Spleen (tissue), 7 donors: ENCODE measurements around the gene OGFRL1.

Experiments
- POLR2A ChIP-seq, 3 donors: fragments of 450-650 bp; IDR thresholded peaks; one replicate each; pipeline ENCODE4 v1.5.1; 2017; ENCODE audit warnings: antibody characterized with exemption in 3 of 3, mild to moderate bottlenecking in 1 of 3
- POLR2AphosphoS5 ChIP-seq, 3 donors: sonication (generic); formaldehyde crosslinking; IDR thresholded peaks; one replicate each; pipeline ENCODE4 v1.5.1; 2017; ENCODE audit warnings: antibody characterized with exemption in 3 of 3
- TF ChIP-seq, protein P1 (sequence below), 11 experiments: fragments of 200-600 bp in 7 of 11; fragments of 450-650 bp in 4 of 11; sonication (generic) in 4 of 11; IDR thresholded peaks in 8 of 11; conservative IDR thresholded peaks in 3 of 11; 1 replicate in 7 of 11; 2 replicates in 4 of 11; pipeline versions ENCODE4 v1.4.0 to v1.8.0; 2016 to 2021; ENCODE audit warnings: antibody characterized with exemption in 11 of 11, inconsistent platforms in 4 of 11, mild to moderate bottlenecking in 1 of 11
- donor health status: DM: no; HTN: no; CAD: no; lungs with moderate emphysema.
- donor health status: DM: no; HTN: no; CAD: no.
- donor health status: DM: no; HTN: no; CAD: no.

DNA sequence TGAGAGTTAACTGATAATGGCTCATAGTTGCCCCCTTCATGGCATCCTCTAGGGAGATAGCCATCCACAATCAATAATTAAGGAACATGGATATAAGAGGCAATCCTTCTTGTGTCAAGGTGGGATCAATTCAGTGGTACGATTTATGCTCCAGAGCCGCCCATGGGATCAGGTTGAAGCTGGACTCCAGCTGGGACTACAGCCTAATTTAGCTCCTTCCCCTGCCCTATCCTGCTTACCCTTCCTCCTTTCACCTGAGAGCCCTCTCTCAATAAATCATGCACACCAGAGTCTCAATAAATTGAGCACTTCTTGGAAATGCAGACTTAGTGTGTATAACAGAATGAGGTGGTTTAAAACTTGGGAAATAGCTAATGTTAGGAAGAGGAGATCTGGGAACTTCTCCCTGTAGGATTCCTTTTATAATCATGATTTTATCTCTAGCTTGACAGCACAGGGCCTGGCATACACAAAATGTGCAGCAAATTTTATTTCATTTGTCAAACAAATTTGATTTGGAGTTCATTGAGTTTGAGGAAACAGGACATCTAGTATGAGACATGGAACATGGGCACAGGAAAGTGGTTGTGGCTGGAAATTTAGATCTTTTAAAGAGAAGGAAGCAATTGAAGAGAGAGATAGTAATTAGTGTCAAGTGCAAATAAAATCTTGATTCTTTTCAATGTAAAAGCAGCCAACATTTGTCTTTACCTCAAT, 28.6 kb upstream of the OGFRL1 start:
- TF ChIP-seq, protein P1, sequence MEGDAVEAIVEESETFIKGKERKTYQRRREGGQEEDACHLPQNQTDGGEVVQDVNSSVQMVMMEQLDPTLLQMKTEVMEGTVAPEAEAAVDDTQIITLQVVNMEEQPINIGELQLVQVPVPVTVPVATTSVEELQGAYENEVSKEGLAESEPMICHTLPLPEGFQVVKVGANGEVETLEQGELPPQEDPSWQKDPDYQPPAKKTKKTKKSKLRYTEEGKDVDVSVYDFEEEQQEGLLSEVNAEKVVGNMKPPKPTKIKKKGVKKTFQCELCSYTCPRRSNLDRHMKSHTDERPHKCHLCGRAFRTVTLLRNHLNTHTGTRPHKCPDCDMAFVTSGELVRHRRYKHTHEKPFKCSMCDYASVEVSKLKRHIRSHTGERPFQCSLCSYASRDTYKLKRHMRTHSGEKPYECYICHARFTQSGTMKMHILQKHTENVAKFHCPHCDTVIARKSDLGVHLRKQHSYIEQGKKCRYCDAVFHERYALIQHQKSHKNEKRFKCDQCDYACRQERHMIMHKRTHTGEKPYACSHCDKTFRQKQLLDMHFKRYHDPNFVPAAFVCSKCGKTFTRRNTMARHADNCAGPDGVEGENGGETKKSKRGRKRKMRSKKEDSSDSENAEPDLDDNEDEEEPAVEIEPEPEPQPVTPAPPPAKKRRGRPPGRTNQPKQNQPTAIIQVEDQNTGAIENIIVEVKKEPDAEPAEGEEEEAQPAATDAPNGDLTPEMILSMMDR (IDR thresholded peaks at IDR 0.05 in 8 of 11, conservative IDR thresholded peaks at IDR 0.05 in 3 of 11) = no peak
- no peak for TF ChIP-seq POLR2A (IDR thresholded peaks at IDR 0.05)
- no peak for TF ChIP-seq POLR2AphosphoS5 (IDR thresholded peaks at IDR 0.05)
